Fibroblast of skin of abdomen (primary cell): ENCODE measurements around the gene LSM10.

Experiments
- DNase-seq: peaks from one replicate; pipeline ENCODE4 v3.0.0-alpha.2; 2013

The LSM10 gene

GRCh38 chr1:36349839-36350238, 47.9 kb downstream of the LSM10 start:
- no peak for DNase-seq

- DNase-seq = peak; percentile 33
Measured at GRCh38 chr1:36349241-36349671, 48.5 kb downstream of the LSM10 start.

GRCh38 chr1:36346741-36347370, 50.9 kb downstream of the LSM10 start:
- DNase-seq = no peak

- no peak for DNase-seq
Measured at GRCh38 chr1:36345353-36345752, 52.4 kb downstream of the LSM10 start.

- no peak for DNase-seq
Measured at GRCh38 chr1:36344395-36344680, 53.4 kb downstream of the LSM10 start.

- DNase-seq = no peak
Measured at GRCh38 chr1:36343651-36344394, 53.9 kb downstream of the LSM10 start.
